Adrenal gland (tissue), 5 donors: Measurements from ENCODE around the gene CPT1B.

Experiments used
- CTCF ChIP-seq, 6 experiments: fragments of 450-650 bp in 4 of 6; fragments of 200-600 bp in 2 of 6; sonication (generic) in 1 of 6; IDR thresholded peaks; 1 replicate in 5 of 6; 2 replicates in 1 of 6; pipeline versions ENCODE4 v1.5.1 to v1.8.0; 2016 to 2021; ENCODE audit warnings: antibody characterized with exemption in 6 of 6, mild to moderate bottlenecking in 2 of 6, moderate library complexity in 1 of 6
- POLR2A ChIP-seq, 2 donors: fragments of 450-650 bp; IDR thresholded peaks; one replicate each; pipeline ENCODE4 v1.6.1; 2017; ENCODE audit warnings: antibody characterized with exemption in 2 of 2, mild to moderate bottlenecking in 2 of 2, moderate library complexity in 1 of 2
- donor health status: DM: no; HTN: no; CAD: no.

DNA sequence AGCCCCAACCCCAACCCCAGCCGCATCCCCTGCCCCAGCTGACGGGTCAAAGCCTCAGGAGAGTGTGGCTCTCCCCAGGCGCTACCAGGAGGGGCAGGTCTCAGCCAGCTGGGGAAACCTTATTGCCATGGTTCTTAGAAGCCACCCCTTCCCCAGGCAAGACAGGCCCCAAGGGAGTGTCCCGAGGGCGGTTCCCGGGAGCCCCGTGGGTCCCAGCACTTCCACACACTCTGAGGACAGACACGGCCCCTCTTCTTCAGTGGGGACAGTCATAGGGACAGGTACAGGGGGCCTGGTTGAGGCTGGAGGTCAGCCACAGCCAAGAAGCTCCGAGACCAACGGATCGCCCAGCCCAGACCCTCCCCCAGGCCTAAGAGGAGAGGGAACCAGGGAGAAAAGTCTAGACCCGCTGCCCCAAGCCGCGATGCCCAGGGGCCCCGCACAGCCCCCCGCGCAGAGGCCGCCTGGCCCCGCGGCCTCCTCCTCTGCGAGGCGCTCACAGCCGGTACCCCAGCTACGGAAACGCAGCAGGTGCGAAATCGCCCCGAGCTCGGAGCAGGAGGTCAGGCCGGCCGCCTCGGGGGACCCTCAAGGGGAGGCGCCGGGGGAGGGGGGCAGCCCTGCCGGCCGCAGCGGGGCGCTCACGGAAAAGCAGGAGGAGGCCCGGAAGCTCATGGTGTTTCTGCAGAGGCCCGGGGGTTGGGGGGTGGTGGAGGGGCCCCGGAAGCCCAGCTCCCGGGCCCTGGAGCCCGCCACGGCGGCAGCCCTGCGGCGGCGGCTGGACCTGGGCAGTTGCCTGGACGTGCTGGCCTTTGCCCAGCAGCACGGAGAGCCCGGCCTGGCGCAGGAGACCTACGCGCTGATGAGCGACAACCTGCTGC lies 29.9 kb downstream of the CPT1B start:
- no peak for TF ChIP-seq CTCF (IDR thresholded peaks at IDR 0.05)
- TF ChIP-seq POLR2A (IDR thresholded peaks at IDR 0.05), result no peak
